ENCODE data around the gene TNFRSF13B. TPM values are rescaled to one million over a fixed set of nuclear protein-coding genes. Genes with fewer than 3 reads are reported as not detected.

Gene TNFRSF13B
- total and polyA plus RNA-seq, 2 donors (not counting 1 experiment from before 2014, with no cell fraction given), result not detected

- H3K4me3 ChIP-seq (replicated peaks in 1 of 4; ENCODE audit: control extremely low read depth in 1 of 4, insufficient read depth in 1 of 4, low read depth in 3 of 4, low read length in 4 of 4), result no peak overlapping the region
- H2AFZ ChIP-seq (ENCODE audit: low read length), result no peak overlapping the region
- DNase-seq (ENCODE audit: low read depth in 2 of 2), result no peak
- no peaks in the 10 kb centered on the region for H3K79me2 ChIP-seq (ENCODE audit: control insufficient read depth, insufficient read depth, low read length)
- H3K4me1 ChIP-seq (ENCODE audit: control insufficient read depth, extremely low read depth, insufficient read depth, low read length), result no peaks in the 10 kb centered on the region
- H3K4me2 ChIP-seq (ENCODE audit: extremely low read depth, insufficient read depth, low read length), result no peak overlapping the region
- no peaks in the 10 kb centered on the region for H3K36me3 ChIP-seq (ENCODE audit: control insufficient read depth, insufficient read depth, low read length)
- no peaks in the 10 kb centered on the region for H3K9me3 ChIP-seq (ENCODE audit: control insufficient read depth, insufficient read depth, low read depth, low read length)
- H3K27ac ChIP-seq (ENCODE audit: insufficient read depth, low read length), result no peak overlapping the region
- H4K20me1 ChIP-seq (ENCODE audit: control insufficient read depth, extremely low read depth, insufficient read depth, low read length), result no peaks in the 10 kb centered on the region
- H3K9ac ChIP-seq (ENCODE audit: insufficient read depth, low read length), result no peak overlapping the region
- TF ChIP-seq CTCF (conservative IDR thresholded peaks at IDR 0.05 in 1 of 2, IDR thresholded peaks at IDR 0.05 in 1 of 2; ENCODE audit: low read depth in 1 of 2, low read length in 2 of 2) (no peak), EZH2 (IDR thresholded peaks at IDR 0.05; ENCODE audit: low read length, missing control alignments) (no peak)
- H3K27me3 ChIP-seq (ENCODE audit: control insufficient read depth, insufficient read depth, low read length), result peaks cover 6% of the 10 kb centered on the region
These were observed 34.5 kb downstream of the TNFRSF13B start for GRCh38 chr17:16937431-16937830.

GRCh38 chr17:16936536-16937310 lies 35.2 kb downstream of the TNFRSF13B start:
- H3K4me1 ChIP-seq (ENCODE audit: control insufficient read depth, extremely low read depth, insufficient read depth, low read length), result no peaks in the 10 kb centered on the region
- TF ChIP-seq CTCF (conservative IDR thresholded peaks at IDR 0.05 in 1 of 2, IDR thresholded peaks at IDR 0.05 in 1 of 2; ENCODE audit: low read depth in 1 of 2, low read length in 2 of 2), result no peak
- no peak for TF ChIP-seq EZH2 (IDR thresholded peaks at IDR 0.05; ENCODE audit: low read length, missing control alignments)

DNA sequence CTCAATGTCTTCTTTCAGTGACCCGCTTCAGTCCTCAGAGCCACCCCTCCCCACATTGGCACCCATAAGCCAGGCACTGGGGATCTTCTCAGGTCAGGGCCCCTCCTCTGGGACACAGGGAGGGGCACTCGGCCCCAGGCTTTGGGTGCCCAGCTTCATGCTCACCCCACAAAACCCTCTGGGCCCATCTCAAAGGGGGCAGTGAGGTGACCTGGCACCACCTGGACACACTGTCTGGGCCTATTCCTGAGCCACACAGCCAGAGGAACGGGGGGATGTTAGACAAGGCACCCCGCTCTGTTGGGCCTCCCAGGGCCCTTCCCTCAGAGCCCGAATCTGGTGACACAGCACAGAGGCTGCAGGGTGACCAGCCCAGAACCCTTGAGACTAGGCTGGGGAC lies 36.1 kb downstream of the TNFRSF13B start:
- no peak overlapping the region for H2AFZ ChIP-seq (ENCODE audit: low read length)
- no peak overlapping the region for H3K4me3 ChIP-seq (replicated peaks in 1 of 4; ENCODE audit: control extremely low read depth in 1 of 4, insufficient read depth in 1 of 4, low read depth in 3 of 4, low read length in 4 of 4)
- no peak overlapping the region for H3K27ac ChIP-seq (ENCODE audit: insufficient read depth, low read length)
- no peaks in the 10 kb centered on the region for H3K79me2 ChIP-seq (ENCODE audit: control insufficient read depth, insufficient read depth, low read length)
- no peaks in the 10 kb centered on the region for H4K20me1 ChIP-seq (ENCODE audit: control insufficient read depth, extremely low read depth, insufficient read depth, low read length)
- DNase-seq (ENCODE audit: low read depth in 2 of 2), result no peak
- peaks cover 6% of the 10 kb centered on the region for H3K27me3 ChIP-seq (ENCODE audit: control insufficient read depth, insufficient read depth, low read length)
- H3K4me1 ChIP-seq (ENCODE audit: control insufficient read depth, extremely low read depth, insufficient read depth, low read length), result no peaks in the 10 kb centered on the region
- no peaks in the 10 kb centered on the region for H3K9me3 ChIP-seq (ENCODE audit: control insufficient read depth, insufficient read depth, low read depth, low read length)
- no peak overlapping the region for H3K9ac ChIP-seq (ENCODE audit: insufficient read depth, low read length)
- H3K4me2 ChIP-seq (ENCODE audit: extremely low read depth, insufficient read depth, low read length), result no peak overlapping the region
- TF ChIP-seq EZH2 (IDR thresholded peaks at IDR 0.05; ENCODE audit: low read length, missing control alignments) (no peak), CTCF (conservative IDR thresholded peaks at IDR 0.05 in 1 of 2, IDR thresholded peaks at IDR 0.05 in 1 of 2; ENCODE audit: low read depth in 1 of 2, low read length in 2 of 2) (no peak)
- no peaks in the 10 kb centered on the region for H3K36me3 ChIP-seq (ENCODE audit: control insufficient read depth, insufficient read depth, low read length)

More at GRCh38 chr17:16936536-16937310, 35.2 kb downstream of the TNFRSF13B start:
- no peak overlapping the region for H3K27ac ChIP-seq (ENCODE audit: insufficient read depth, low read length)
- no peak overlapping the region for H3K4me3 ChIP-seq (replicated peaks in 1 of 4; ENCODE audit: control extremely low read depth in 1 of 4, insufficient read depth in 1 of 4, low read depth in 3 of 4, low read length in 4 of 4)
- H3K4me2 ChIP-seq (ENCODE audit: extremely low read depth, insufficient read depth, low read length), result no peak overlapping the region
- H3K79me2 ChIP-seq (ENCODE audit: control insufficient read depth, insufficient read depth, low read length), result no peaks in the 10 kb centered on the region
- no peaks in the 10 kb centered on the region for H3K36me3 ChIP-seq (ENCODE audit: control insufficient read depth, insufficient read depth, low read length)
- peaks cover 6% of the 10 kb centered on the region for H3K27me3 ChIP-seq (ENCODE audit: control insufficient read depth, insufficient read depth, low read length)
- H3K9me3 ChIP-seq (ENCODE audit: control insufficient read depth, insufficient read depth, low read depth, low read length), result no peaks in the 10 kb centered on the region
- H2AFZ ChIP-seq (ENCODE audit: low read length), result no peak overlapping the region
- no peak overlapping the region for H3K9ac ChIP-seq (ENCODE audit: insufficient read depth, low read length)
- no peaks in the 10 kb centered on the region for H4K20me1 ChIP-seq (ENCODE audit: control insufficient read depth, extremely low read depth, insufficient read depth, low read length)
- no peak for DNase-seq (ENCODE audit: low read depth in 2 of 2)
